ENCODE results near the gene SACM1L.

DNA sequence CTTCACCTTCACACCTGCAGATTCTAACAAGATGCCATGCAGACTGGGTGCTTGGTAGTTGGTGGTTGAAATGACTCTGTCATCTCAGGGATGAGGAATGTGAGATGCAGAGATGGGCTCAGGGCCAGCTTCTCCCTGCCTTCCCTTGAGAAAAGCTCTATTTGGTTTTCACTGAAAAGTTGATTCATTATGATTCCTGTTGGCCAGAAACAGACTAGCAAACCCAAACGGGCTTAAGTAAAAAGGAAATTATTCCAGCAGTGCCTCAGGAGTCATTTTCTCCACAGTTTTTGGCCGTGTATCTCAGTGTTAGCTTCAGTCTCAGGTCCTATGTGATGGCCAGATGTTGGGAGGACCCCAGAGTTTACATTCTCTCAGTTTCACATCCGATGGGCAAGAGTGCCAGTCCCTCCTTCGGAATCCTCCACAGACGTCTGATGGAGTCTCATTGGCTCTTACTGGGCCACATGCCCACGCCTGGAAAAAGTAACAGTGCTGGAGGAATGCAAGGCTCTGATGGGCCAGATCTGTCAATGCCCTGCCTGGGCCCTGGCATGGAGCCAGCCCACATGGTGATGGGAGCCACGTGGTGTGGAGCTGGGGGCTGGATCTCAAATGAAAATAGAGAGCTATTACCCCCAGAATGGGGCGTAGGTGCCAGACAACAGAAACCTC lies 22.3 kb upstream of the SACM1L start:
- TF ChIP-seq, protein P1, sequence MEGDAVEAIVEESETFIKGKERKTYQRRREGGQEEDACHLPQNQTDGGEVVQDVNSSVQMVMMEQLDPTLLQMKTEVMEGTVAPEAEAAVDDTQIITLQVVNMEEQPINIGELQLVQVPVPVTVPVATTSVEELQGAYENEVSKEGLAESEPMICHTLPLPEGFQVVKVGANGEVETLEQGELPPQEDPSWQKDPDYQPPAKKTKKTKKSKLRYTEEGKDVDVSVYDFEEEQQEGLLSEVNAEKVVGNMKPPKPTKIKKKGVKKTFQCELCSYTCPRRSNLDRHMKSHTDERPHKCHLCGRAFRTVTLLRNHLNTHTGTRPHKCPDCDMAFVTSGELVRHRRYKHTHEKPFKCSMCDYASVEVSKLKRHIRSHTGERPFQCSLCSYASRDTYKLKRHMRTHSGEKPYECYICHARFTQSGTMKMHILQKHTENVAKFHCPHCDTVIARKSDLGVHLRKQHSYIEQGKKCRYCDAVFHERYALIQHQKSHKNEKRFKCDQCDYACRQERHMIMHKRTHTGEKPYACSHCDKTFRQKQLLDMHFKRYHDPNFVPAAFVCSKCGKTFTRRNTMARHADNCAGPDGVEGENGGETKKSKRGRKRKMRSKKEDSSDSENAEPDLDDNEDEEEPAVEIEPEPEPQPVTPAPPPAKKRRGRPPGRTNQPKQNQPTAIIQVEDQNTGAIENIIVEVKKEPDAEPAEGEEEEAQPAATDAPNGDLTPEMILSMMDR (IDR thresholded peaks at IDR 0.05; ENCODE audit: borderline replicate concordance, extremely low read depth, low read length, poor library complexity, severe bottlenecking): no peak
- TF ChIP-seq EZH2 (IDR thresholded peaks at IDR 0.05; ENCODE audit: borderline replicate concordance, low read depth, low read length, severe bottlenecking): no peak
